Astrocyte of the cerebellum (primary cell): Measurements from ENCODE around the gene FERMT1.

Experiments used
- DNase-seq: peaks from one replicate; pipeline ENCODE4 v3.0.0-alpha.2; 2011; ENCODE audit warnings: low read depth
- H3K4me3 ChIP-seq: 2 replicates; pipeline ENCODE4 v1.5.1; 2011; ENCODE audit warnings: mild to moderate bottlenecking, low read depth, low read length, moderate library complexity
- CTCF ChIP-seq: IDR thresholded peaks from 2 replicates; pipeline ENCODE4 v1.5.1; 2012; ENCODE audit warnings: low read length, low read depth, moderate library complexity, mild to moderate bottlenecking; ENCODE audit errors: missing control alignments
- in situ Hi-C: cut with HindIII; loops from 2 replicates; pipeline ENCODE4 v1.10.0; 2017; ENCODE audit warnings: low sequenced_read_pairs

FERMT1 gene

GRCh38 chr20:6104493-6105188, 18.2 kb downstream of the FERMT1 start:
- in situ Hi-C loops: no loop called here
- TF ChIP-seq CTCF: no peak
- no peak overlapping the region for H3K4me3 ChIP-seq
- no peak for DNase-seq

GRCh38 chr20:6103301-6103700, 19.5 kb downstream of the FERMT1 start:
- no peak for DNase-seq
- no peak overlapping the region for H3K4me3 ChIP-seq
- no peak for TF ChIP-seq CTCF
- in situ Hi-C loops: no loop called here

GRCh38 chr20:6101346-6101745, 21.5 kb downstream of the FERMT1 start:
- in situ Hi-C loops: no loop called here
- TF ChIP-seq CTCF: no peak
- no peak overlapping the region for H3K4me3 ChIP-seq
- no peak for DNase-seq

GRCh38 chr20:6100246-6100645, 22.6 kb downstream of the FERMT1 start:
- in situ Hi-C loops: no loop called here
- no peak overlapping the region for H3K4me3 ChIP-seq
- TF ChIP-seq CTCF: no peak
- DNase-seq: no peak

- in situ Hi-C loops: no loop called here
- no peak for TF ChIP-seq CTCF
- DNase-seq: no peak
- no peak overlapping the region for H3K4me3 ChIP-seq
Observed at GRCh38 chr20:6099819-6100218, 23.0 kb downstream of the FERMT1 start.

GRCh38 chr20:6095409-6095808, 27.4 kb downstream of the FERMT1 start:
- TF ChIP-seq CTCF: no peak
- in situ Hi-C loops: no loop called here
- DNase-seq: no peak

More at GRCh38 chr20:6095409-6095808, 27.4 kb downstream of the FERMT1 start:
- no peak overlapping the region for H3K4me3 ChIP-seq
